Mesodermal cell (in vitro differentiated cells): ENCODE measurements around the gene GPT2.

ENCODE experiments used
- H3K27ac ChIP-seq: 2 replicates; pipeline ENCODE4 v1.7.0; 2013; ENCODE audit warnings: mild to moderate bottlenecking, low read depth, low read length, moderate library complexity; ENCODE audit not compliant: severe bottlenecking
- H3K36me3 ChIP-seq: 2 replicates; pipeline ENCODE4 v1.7.1; 2013; ENCODE audit warnings: mild to moderate bottlenecking, low read length, moderate library complexity; ENCODE audit not compliant: control insufficient read depth, insufficient read depth
- H3K4me1 ChIP-seq: one replicate; pipeline ENCODE4 v1.7.1; 2013; ENCODE audit warnings: mild to moderate bottlenecking, low read length; ENCODE audit not compliant: insufficient read depth, control insufficient read depth, poor library complexity, severe bottlenecking
- H3K4me3 ChIP-seq: 2 replicates; pipeline ENCODE4 v1.7.0; 2013; ENCODE audit warnings: low read length, control low read depth, mild to moderate bottlenecking; ENCODE audit not compliant: insufficient read depth, poor library complexity, severe bottlenecking; ENCODE audit errors: extremely low read depth
- H3K9me3 ChIP-seq: 2 replicates; pipeline ENCODE4 v1.7.1; 2013; ENCODE audit warnings: mild to moderate bottlenecking, low read length, moderate library complexity; ENCODE audit not compliant: control insufficient read depth
- WGBS, 2 experiments: methylation state at CpG; one replicate each; pipeline ENCODE4 v1.1.5; 2013; ENCODE audit warnings: missing lambda C conversion rate in 2 of 2; ENCODE audit not compliant: insufficient coverage in 2 of 2; 5-methylcytosine and 5-hydroxymethylcytosine counted together

GPT2 gene

GRCh38 chr16:46949241-46949892, 65.2 kb downstream of the GPT2 start:
- no peak overlapping the region for H3K4me3 ChIP-seq
- peaks cover 1% of the 10 kb centered on the region for H3K36me3 ChIP-seq
- no peaks in the 10 kb centered on the region for H3K9me3 ChIP-seq
- H3K27ac ChIP-seq = no peak overlapping the region
- no peaks in the 10 kb centered on the region for H3K4me1 ChIP-seq
- WGBS, 2 experiments = 92% methylated on average over 6 to 7 of the region's 7 CpGs

GRCh38 chr16:46950009-46950408, 65.8 kb downstream of the GPT2 start:
- H3K4me1 ChIP-seq = no peaks in the 10 kb centered on the region
- no peaks in the 10 kb centered on the region for H3K9me3 ChIP-seq
- 100% methylated on average over 1 of the region's 1 CpG; no CpG with 5 or more reads in 1 of the 2 experiments for WGBS, 2 experiments
- no peak overlapping the region for H3K4me3 ChIP-seq
- no peak overlapping the region for H3K27ac ChIP-seq
- H3K36me3 ChIP-seq = peaks cover 8% of the 10 kb centered on the region

- no peaks in the 10 kb centered on the region for H3K4me1 ChIP-seq
- WGBS, 2 experiments = 100% methylated on average over 3 to 4 of the region's 5 CpGs
- H3K27ac ChIP-seq = no peak overlapping the region
- no peaks in the 10 kb centered on the region for H3K9me3 ChIP-seq
- peaks cover 52% of the 10 kb centered on the region for H3K36me3 ChIP-seq
- no peak overlapping the region for H3K4me3 ChIP-seq
Observed at GRCh38 chr16:46954562-46954961, 70.4 kb downstream of the GPT2 start.

- Histone ChIP-seq H3K27ac (no peak overlapping the region), H3K4me1 (peaks cover 5% of the 10 kb centered on the region), H3K4me3 (no peak overlapping the region), H3K36me3 (peaks cover 98% of the 10 kb centered on the region), H3K9me3 (no peaks in the 10 kb centered on the region)
- 96 to 98% methylated on average over 2 to 8 of the region's 9 CpGs for WGBS, 2 experiments
Observed at GRCh38 chr16:46961373-46962353, 77.5 kb downstream of the GPT2 start.

- H3K4me1 ChIP-seq = peaks cover 5% of the 10 kb centered on the region
- no peak overlapping the region for H3K4me3 ChIP-seq
- peaks cover 98% of the 10 kb centered on the region for H3K36me3 ChIP-seq
- H3K9me3 ChIP-seq = no peaks in the 10 kb centered on the region
- 82% methylated on average over 2 of the region's 3 CpGs; no CpG with 5 or more reads in 1 of the 2 experiments for WGBS, 2 experiments
- no peak overlapping the region for H3K27ac ChIP-seq
Observed at GRCh38 chr16:46962629-46963028, 78.5 kb downstream of the GPT2 start.

- Histone ChIP-seq H3K4me3 (no peak overlapping the region), H3K9me3 (no peaks in the 10 kb centered on the region), H3K36me3 (peaks cover 81% of the 10 kb centered on the region), H3K4me1 (peaks cover 7% of the 10 kb centered on the region), H3K27ac (no peak overlapping the region)
- WGBS, 2 experiments = no CpG with 5 or more reads among the region's 2 CpGs
Observed at GRCh38 chr16:46968063-46968435, 83.9 kb downstream of the GPT2 start.

- 83 to 90% methylated on average over 1 of the region's 2 CpGs for WGBS, 2 experiments
- Histone ChIP-seq H3K4me1 (peaks cover 7% of the 10 kb centered on the region), H3K27ac (no peak overlapping the region), H3K4me3 (no peak overlapping the region), H3K36me3 (peaks cover 60% of the 10 kb centered on the region), H3K9me3 (no peaks in the 10 kb centered on the region)
Observed at GRCh38 chr16:46970089-46970488, 85.9 kb downstream of the GPT2 start.

GRCh38 chr16:46971271-46971670, 87.1 kb downstream of the GPT2 start:
- Histone ChIP-seq H3K27ac (no peak overlapping the region), H3K4me1 (peaks cover 7% of the 10 kb centered on the region), H3K36me3 (peaks cover 48% of the 10 kb centered on the region), H3K9me3 (no peaks in the 10 kb centered on the region), H3K4me3 (no peak overlapping the region)
- 83 to 100% methylated on average over 2 of the region's 7 CpGs for WGBS, 2 experiments

GRCh38 chr16:46972429-46973206, 88.5 kb downstream of the GPT2 start:
- H3K4me3 ChIP-seq = peak overlapping the region; percentile 81
- no peaks in the 10 kb centered on the region for H3K9me3 ChIP-seq
- 1 to 2% methylated on average over 31 to 46 of the region's 48 CpGs for WGBS, 2 experiments
- H3K36me3 ChIP-seq = peaks cover 35% of the 10 kb centered on the region
- H3K4me1 ChIP-seq = peaks cover 7% of the 10 kb centered on the region
- peak overlapping the region; percentile 93 for H3K27ac ChIP-seq

GRCh38 chr16:46973207-46973995, 89.2 kb downstream of the GPT2 start, which contains the start of gene DNAJA2:
TSS of gene DNAJA2 (minus strand) at chr16:46973674. CDS start at chr16:46973572, 102 bp downstream.
- Histone ChIP-seq H3K4me3 (peak within 1 kb of the TSS; percentile 81), H3K4me1 (peaks cover 7% of the 10 kb centered on the region), H3K36me3 (peaks cover 27% of the 10 kb centered on the region), H3K9me3 (no peaks in the 10 kb centered on the region), H3K27ac (peak within 1 kb of the TSS; percentile 93)
- WGBS, 2 experiments = 0 to 2% methylated on average over 61 to 75 of the region's 86 CpGs
